Fibroblast of lung (primary cell): ENCODE results near the gene SPAAR. TPM values are rescaled to one million over a fixed set of nuclear protein-coding genes. Genes with fewer than 3 reads are reported as not detected.
A peak's percentile ranks its signal among the peaks of the same experiment; 100 is the strongest.
"Not testable (repeated sequence)": the region's sequence is repeated elsewhere in the genome, so short reads cannot be mapped to it uniquely, and the experiment has no call there.

Experiments
- DNase-seq, 2 donors: peaks; one replicate each; pipeline versions ENCODE4 v3.0.0 to v3.0.0-alpha.2; 2010; ENCODE audit warnings: low read depth in 2 of 2
- H2AFZ ChIP-seq: 2 replicates; pipeline ENCODE4 v1.5.1; 2012; ENCODE audit warnings: low read length, control low read depth, inconsistent platforms
- H3K27ac ChIP-seq: 2 replicates; pipeline ENCODE4 v1.5.1; 2011; ENCODE audit warnings: low read length, control low read depth; ENCODE audit not compliant: insufficient read depth
- H3K27me3 ChIP-seq: 2 replicates; pipeline ENCODE4 v1.5.1; 2011; ENCODE audit warnings: mild to moderate bottlenecking, low read length; ENCODE audit not compliant: control insufficient read depth, insufficient read depth
- H3K36me3 ChIP-seq: 2 replicates; pipeline ENCODE4 v1.5.1; 2011; ENCODE audit warnings: low read length; ENCODE audit not compliant: control insufficient read depth, insufficient read depth
- H3K4me1 ChIP-seq: 2 replicates; pipeline ENCODE4 v1.5.1; 2011; ENCODE audit warnings: low read length; ENCODE audit not compliant: control insufficient read depth, insufficient read depth; ENCODE audit errors: extremely low read depth
- H3K4me2 ChIP-seq: 2 replicates; pipeline ENCODE4 v1.5.1; 2011; ENCODE audit warnings: low read length, control low read depth; ENCODE audit not compliant: insufficient read depth; ENCODE audit errors: extremely low read depth
- H3K4me3 ChIP-seq, 4 experiments: fragments of 200-600 bp in 1 of 4; sonication (generic) in 1 of 4; replicated peaks in 1 of 4; 2 replicates each; pipeline ENCODE4 v1.5.1; 2011 to 2016; ENCODE audit warnings: low read length in 4 of 4, low read depth in 3 of 4, mild to moderate bottlenecking in 3 of 4, control low read depth in 2 of 4, inconsistent platforms in 1 of 4, mixed read lengths in 1 of 4; ENCODE audit not compliant: insufficient read depth in 1 of 4; ENCODE audit errors: control extremely low read depth in 1 of 4
- H3K79me2 ChIP-seq: 2 replicates; pipeline ENCODE4 v1.5.1; 2012; ENCODE audit warnings: mild to moderate bottlenecking, low read length, inconsistent platforms; ENCODE audit not compliant: control insufficient read depth, insufficient read depth
- H3K9ac ChIP-seq: 2 replicates; pipeline ENCODE4 v1.5.1; 2011; ENCODE audit warnings: mild to moderate bottlenecking, low read length, control low read depth; ENCODE audit not compliant: insufficient read depth
- H3K9me3 ChIP-seq: 2 replicates; pipeline ENCODE4 v1.5.1; 2012; ENCODE audit warnings: low read depth, low read length; ENCODE audit not compliant: control insufficient read depth, insufficient read depth
- H4K20me1 ChIP-seq: 2 replicates; pipeline ENCODE4 v1.5.1; 2011; ENCODE audit warnings: low read length; ENCODE audit not compliant: control insufficient read depth, insufficient read depth; ENCODE audit errors: extremely low read depth
- EZH2 ChIP-seq: IDR thresholded peaks from 2 replicates; pipeline ENCODE4 v1.5.1; 2012; ENCODE audit warnings: low read length, control low read depth, mild to moderate bottlenecking; ENCODE audit errors: missing control alignments
- polyA plus RNA-seq, 2 donors: library from polyadenylated mRNA; depleted of rRNA in 1 of 2; stranded (reverse) in 1 of 2; unstranded in 1 of 2; fragments of >200 nt; gene quantifications; 2 replicates each; pipeline ENCODE4 v1.2.1, GENCODE V29; 2011 to 2012; ENCODE audit warnings: missing spikeins in 1 of 2
- total RNA-seq: library from RNA; depleted of rRNA; stranded (reverse); fragments of >200 nt; gene quantifications from 2 replicates; pipeline ENCODE4 v1.2.1, GENCODE V29; 2014
- TF ChIP-seq, protein P1 (sequence below), 2 donors: IDR thresholded peaks in 1 of 2; conservative IDR thresholded peaks in 1 of 2; 1 replicate in 1 of 2; 2 replicates in 1 of 2; pipeline ENCODE4 v1.5.1; 2011 to 2012; ENCODE audit warnings: low read length in 2 of 2, control low read depth in 1 of 2, inconsistent platforms in 1 of 2, low read depth in 1 of 2, mild to moderate bottlenecking in 1 of 2

SPAAR gene
- total and polyA plus RNA-seq, 2 donors (not counting 1 experiment from before 2014, with no cell fraction given), result 0.17 to 0.41 TPM

- Histone ChIP-seq H3K4me1 (peaks cover 17% of the 10 kb centered on the region), H3K27me3 (no peaks in the 10 kb centered on the region), H3K4me3 (no peak overlapping the region), H3K9ac (no peak overlapping the region), H3K4me2 (no peak overlapping the region), H4K20me1 (no peaks in the 10 kb centered on the region), H3K9me3 (no peaks in the 10 kb centered on the region), H3K79me2 (no peaks in the 10 kb centered on the region), H3K36me3 (no peaks in the 10 kb centered on the region), H3K27ac (no peak overlapping the region), H2AFZ (no peak overlapping the region)
- no peak for DNase-seq
- TF ChIP-seq EZH2, result no peak
- TF ChIP-seq, protein P1, sequence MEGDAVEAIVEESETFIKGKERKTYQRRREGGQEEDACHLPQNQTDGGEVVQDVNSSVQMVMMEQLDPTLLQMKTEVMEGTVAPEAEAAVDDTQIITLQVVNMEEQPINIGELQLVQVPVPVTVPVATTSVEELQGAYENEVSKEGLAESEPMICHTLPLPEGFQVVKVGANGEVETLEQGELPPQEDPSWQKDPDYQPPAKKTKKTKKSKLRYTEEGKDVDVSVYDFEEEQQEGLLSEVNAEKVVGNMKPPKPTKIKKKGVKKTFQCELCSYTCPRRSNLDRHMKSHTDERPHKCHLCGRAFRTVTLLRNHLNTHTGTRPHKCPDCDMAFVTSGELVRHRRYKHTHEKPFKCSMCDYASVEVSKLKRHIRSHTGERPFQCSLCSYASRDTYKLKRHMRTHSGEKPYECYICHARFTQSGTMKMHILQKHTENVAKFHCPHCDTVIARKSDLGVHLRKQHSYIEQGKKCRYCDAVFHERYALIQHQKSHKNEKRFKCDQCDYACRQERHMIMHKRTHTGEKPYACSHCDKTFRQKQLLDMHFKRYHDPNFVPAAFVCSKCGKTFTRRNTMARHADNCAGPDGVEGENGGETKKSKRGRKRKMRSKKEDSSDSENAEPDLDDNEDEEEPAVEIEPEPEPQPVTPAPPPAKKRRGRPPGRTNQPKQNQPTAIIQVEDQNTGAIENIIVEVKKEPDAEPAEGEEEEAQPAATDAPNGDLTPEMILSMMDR (conservative IDR thresholded peaks at IDR 0.05 in 1 of 2, IDR thresholded peaks at IDR 0.05 in 1 of 2; ENCODE audit: low read depth in 1 of 2, low read length in 2 of 2), result no peak
Measured at GRCh38 chr9:35933550-35934067, 24.3 kb downstream of the SPAAR start.

DNA sequence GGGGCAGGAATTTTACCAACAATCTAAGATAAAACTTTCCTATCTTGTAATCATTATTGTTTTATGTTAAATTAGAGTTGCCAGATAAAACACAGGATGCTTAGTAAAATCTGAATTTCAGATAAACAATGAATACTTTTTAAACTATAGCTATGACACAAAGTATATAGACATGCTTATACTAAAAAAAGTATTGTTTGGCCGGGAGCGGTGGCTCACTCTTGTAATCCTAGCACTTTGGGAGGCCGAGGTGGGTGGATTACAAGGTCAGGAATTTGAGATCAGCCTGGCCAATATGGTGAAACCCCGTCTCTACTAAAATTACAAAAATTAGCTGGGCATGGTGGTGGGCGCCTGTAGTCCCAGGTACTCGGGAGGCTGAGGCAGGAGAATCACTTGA lies 24.8 kb downstream of the SPAAR start:
- not testable (repeated sequence) for H3K79me2 ChIP-seq, H2AFZ ChIP-seq, DNase-seq, H4K20me1 ChIP-seq, H3K4me2 ChIP-seq, H3K9ac ChIP-seq, H3K9me3 ChIP-seq, H3K27me3 ChIP-seq, H3K36me3 ChIP-seq, H3K4me3 ChIP-seq, H3K27ac ChIP-seq
- peaks cover 16% of the 10 kb centered on the region for H3K4me1 ChIP-seq

- Histone ChIP-seq H3K9ac (no peak overlapping the region), H3K4me1 (peaks cover 13% of the 10 kb centered on the region), H2AFZ (no peak overlapping the region), H3K4me2 (no peak overlapping the region), H3K36me3 (no peaks in the 10 kb centered on the region), H4K20me1 (no peaks in the 10 kb centered on the region), H3K27ac (no peak overlapping the region), H3K27me3 (no peaks in the 10 kb centered on the region), H3K9me3 (no peaks in the 10 kb centered on the region), H3K79me2 (no peaks in the 10 kb centered on the region), H3K4me3 (no peak overlapping the region)
- no peak for TF ChIP-seq EZH2
- TF ChIP-seq, protein P1 (conservative IDR thresholded peaks at IDR 0.05 in 1 of 2, IDR thresholded peaks at IDR 0.05 in 1 of 2; ENCODE audit: low read depth in 1 of 2, low read length in 2 of 2), result no peak
- peak; percentile 47 to 76 for DNase-seq
Measured at GRCh38 chr9:35935261-35935660, 26.0 kb downstream of the SPAAR start.
